ENCODE measurements around the gene ATOH8. TPM values are rescaled to one million over a fixed set of nuclear protein-coding genes. Genes with fewer than 3 reads are reported as not detected.
A peak's percentile ranks its signal among the peaks of the same experiment; 100 is the strongest.

Gene ATOH8
- polyA plus RNA-seq, 1 donor, result 5.1 TPM

- H3K36me3 ChIP-seq (ENCODE audit: control insufficient read depth, insufficient read depth, low read length), result no peaks in the 10 kb centered on the region
- H3K27ac ChIP-seq (ENCODE audit: low read length), result no peak overlapping the region
- WGBS (ENCODE audit: insufficient coverage, low lambda C conversion rate), result no CpG with 5 or more reads among the region's 20 CpGs
- no peak overlapping the region for H3K4me3 ChIP-seq (ENCODE audit: low read length)
- no peaks in the 10 kb centered on the region for H3K27me3 ChIP-seq (ENCODE audit: control insufficient read depth, insufficient read depth, low read length)
- H3K9me3 ChIP-seq (ENCODE audit: control insufficient read depth, low read depth, low read length), result no peaks in the 10 kb centered on the region
- peaks cover 5% of the 10 kb centered on the region for H3K4me1 ChIP-seq (ENCODE audit: control insufficient read depth, insufficient read depth, low read length)
- DNase-seq, result no peak
Observed at GRCh38 chr2:85795331-85796045, 41.7 kb downstream of the ATOH8 start.

- Histone ChIP-seq H3K36me3 (ENCODE audit: control insufficient read depth, insufficient read depth, low read length) (no peaks in the 10 kb centered on the region), H3K27me3 (ENCODE audit: control insufficient read depth, insufficient read depth, low read length) (no peaks in the 10 kb centered on the region), H3K4me1 (ENCODE audit: control insufficient read depth, insufficient read depth, low read length) (peaks cover 5% of the 10 kb centered on the region), H3K4me3 (ENCODE audit: low read length) (no peak overlapping the region), H3K9me3 (ENCODE audit: control insufficient read depth, low read depth, low read length) (no peaks in the 10 kb centered on the region), H3K27ac (ENCODE audit: low read length) (no peak overlapping the region)
- no peak for DNase-seq
- WGBS (ENCODE audit: insufficient coverage, low lambda C conversion rate), result no CpG with 5 or more reads among the region's 6 CpGs
Observed at GRCh38 chr2:85796046-85796340, 42.2 kb downstream of the ATOH8 start.

DNA sequence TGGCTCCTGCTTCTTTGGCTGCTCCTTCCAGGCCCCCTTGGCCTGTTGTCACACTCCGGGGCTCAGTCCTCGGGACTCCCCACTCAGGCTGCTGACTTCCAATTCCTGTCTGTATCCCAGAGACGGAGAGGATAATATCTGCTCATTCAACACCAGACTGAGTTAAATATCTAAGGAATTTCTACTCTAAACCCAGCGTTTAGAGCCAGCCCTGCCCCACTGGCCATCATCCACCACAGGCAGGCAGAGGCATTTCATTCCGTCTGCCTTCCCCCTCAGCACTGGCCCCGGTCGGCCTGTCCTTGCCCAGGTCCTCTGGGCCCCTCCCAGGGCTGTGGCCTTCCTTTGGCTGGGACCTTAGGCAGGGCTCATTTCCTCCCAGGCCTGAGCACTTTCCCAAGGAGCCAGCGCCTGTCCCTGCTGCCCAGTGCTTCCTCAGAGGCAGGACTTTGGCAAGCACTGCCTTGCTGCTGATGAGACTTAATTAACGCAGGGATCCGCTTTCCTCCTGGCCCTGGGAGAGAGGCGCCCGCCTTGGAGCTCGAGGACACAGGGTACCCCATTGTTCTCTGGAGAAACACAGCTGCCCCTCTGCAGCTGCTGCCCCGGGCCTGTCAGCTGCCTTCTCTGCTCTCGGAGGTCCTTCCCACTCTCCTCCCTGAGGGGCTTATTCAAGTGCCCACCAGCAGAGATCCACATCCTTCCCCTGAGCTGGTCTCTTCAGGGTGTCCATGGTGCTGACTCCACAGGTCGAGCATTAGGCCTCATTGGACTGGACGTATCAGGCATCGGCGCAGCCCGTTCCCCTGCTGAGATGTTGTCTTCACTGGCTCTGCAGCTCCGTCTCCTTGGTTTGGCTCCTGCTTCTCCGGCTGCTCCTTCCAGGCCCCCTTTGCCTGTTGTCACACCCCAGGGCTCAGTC, 42.8 kb downstream of the ATOH8 start:
- Histone ChIP-seq H3K27ac (ENCODE audit: low read length) (no peak overlapping the region), H3K4me1 (ENCODE audit: control insufficient read depth, insufficient read depth, low read length) (peaks cover 5% of the 10 kb centered on the region), H3K27me3 (ENCODE audit: control insufficient read depth, insufficient read depth, low read length) (no peaks in the 10 kb centered on the region), H3K36me3 (ENCODE audit: control insufficient read depth, insufficient read depth, low read length) (no peaks in the 10 kb centered on the region), H3K9me3 (ENCODE audit: control insufficient read depth, low read depth, low read length) (no peaks in the 10 kb centered on the region), H3K4me3 (ENCODE audit: low read length) (no peak overlapping the region)
- DNase-seq, result no peak
- WGBS (ENCODE audit: insufficient coverage, low lambda C conversion rate), result no CpG with 5 or more reads among the region's 22 CpGs

GRCh38 chr2:85797263-85797660, 43.5 kb downstream of the ATOH8 start:
- H3K27ac ChIP-seq (ENCODE audit: low read length), result no peak overlapping the region

GRCh38 chr2:85797921-85798320, 44.1 kb downstream of the ATOH8 start:
- H3K4me3 ChIP-seq (ENCODE audit: low read length), result no peak overlapping the region
- DNase-seq, result no peak
- H3K36me3 ChIP-seq (ENCODE audit: control insufficient read depth, insufficient read depth, low read length), result no peaks in the 10 kb centered on the region
- 83% methylated on average over 1 of the region's 6 CpGs for WGBS (ENCODE audit: insufficient coverage, low lambda C conversion rate)
- H3K27me3 ChIP-seq (ENCODE audit: control insufficient read depth, insufficient read depth, low read length), result no peaks in the 10 kb centered on the region
- H3K4me1 ChIP-seq (ENCODE audit: control insufficient read depth, insufficient read depth, low read length), result peaks cover 5% of the 10 kb centered on the region
- H3K27ac ChIP-seq (ENCODE audit: low read length), result no peak overlapping the region
- no peaks in the 10 kb centered on the region for H3K9me3 ChIP-seq (ENCODE audit: control insufficient read depth, low read depth, low read length)

More at GRCh38 chr2:85797263-85797660, 43.5 kb downstream of the ATOH8 start:
- Histone ChIP-seq H3K27me3 (ENCODE audit: control insufficient read depth, insufficient read depth, low read length) (no peaks in the 10 kb centered on the region), H3K36me3 (ENCODE audit: control insufficient read depth, insufficient read depth, low read length) (no peaks in the 10 kb centered on the region), H3K4me1 (ENCODE audit: control insufficient read depth, insufficient read depth, low read length) (peaks cover 5% of the 10 kb centered on the region), H3K9me3 (ENCODE audit: control insufficient read depth, low read depth, low read length) (no peaks in the 10 kb centered on the region), H3K4me3 (ENCODE audit: low read length) (no peak overlapping the region)
- WGBS (ENCODE audit: insufficient coverage, low lambda C conversion rate), result 64% methylated on average over 3 of the region's 13 CpGs
- no peak for DNase-seq

- Histone ChIP-seq H3K4me3 (ENCODE audit: low read length) (no peak overlapping the region), H3K27me3 (ENCODE audit: control insufficient read depth, insufficient read depth, low read length) (no peaks in the 10 kb centered on the region), H3K36me3 (ENCODE audit: control insufficient read depth, insufficient read depth, low read length) (no peaks in the 10 kb centered on the region), H3K27ac (ENCODE audit: low read length) (no peak overlapping the region), H3K9me3 (ENCODE audit: control insufficient read depth, low read depth, low read length) (no peaks in the 10 kb centered on the region), H3K4me1 (ENCODE audit: control insufficient read depth, insufficient read depth, low read length) (peaks cover 5% of the 10 kb centered on the region)
- peak; percentile 38 to 58 for DNase-seq
- WGBS (ENCODE audit: insufficient coverage, low lambda C conversion rate), result no CpG with 5 or more reads among the region's 11 CpGs
Observed at GRCh38 chr2:85799215-85799956, 45.6 kb downstream of the ATOH8 start.

DNA sequence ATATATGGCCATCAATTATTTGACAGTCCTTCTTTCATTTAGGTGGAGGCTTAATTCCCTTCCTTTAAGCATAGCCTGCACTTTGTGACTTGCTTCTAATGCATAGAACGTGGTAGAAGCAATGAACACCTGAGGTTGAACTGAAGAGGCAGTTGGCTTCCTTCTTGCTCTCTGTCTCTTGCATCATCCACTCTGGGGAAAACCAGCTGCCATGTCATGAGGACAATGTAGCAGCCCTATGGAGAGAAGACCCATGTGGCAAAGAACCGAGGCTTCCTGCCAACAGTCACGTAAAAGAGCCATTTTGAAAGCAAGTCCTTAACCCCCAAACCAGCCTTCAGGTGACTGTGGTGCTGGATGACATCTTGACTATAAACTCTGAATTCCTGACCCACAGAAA, 46.8 kb downstream of the ATOH8 start:
- H3K36me3 ChIP-seq (ENCODE audit: control insufficient read depth, insufficient read depth, low read length), result no peaks in the 10 kb centered on the region
- WGBS (ENCODE audit: insufficient coverage, low lambda C conversion rate), result 100% methylated on average over 1 of the region's 3 CpGs

DNA sequence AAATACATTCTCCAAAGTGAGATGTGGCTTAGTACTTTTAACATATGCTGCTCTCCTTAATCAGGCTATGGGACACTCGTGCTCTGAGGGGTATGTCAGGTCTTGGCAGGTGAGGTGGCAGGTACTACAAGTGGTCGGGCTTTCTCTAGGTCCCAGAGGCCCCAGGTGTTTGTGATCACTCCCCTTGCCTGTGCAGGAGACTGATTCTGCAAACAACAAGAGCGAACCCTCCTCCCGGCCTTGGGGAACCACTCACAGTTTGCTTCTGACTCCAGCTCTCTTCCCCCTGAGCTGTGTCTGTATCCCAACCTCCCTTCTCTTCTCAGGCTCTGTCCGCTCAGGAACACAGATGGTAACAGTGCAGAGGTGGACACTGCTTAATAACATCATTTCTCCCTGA, 48.1 kb downstream of the ATOH8 start:
- H3K27ac ChIP-seq (ENCODE audit: low read length), result no peak overlapping the region
- no peak overlapping the region for H3K4me3 ChIP-seq (ENCODE audit: low read length)
- peaks cover 8% of the 10 kb centered on the region for H3K4me1 ChIP-seq (ENCODE audit: control insufficient read depth, insufficient read depth, low read length)
- no CpG with 5 or more reads among the region's 5 CpGs for WGBS (ENCODE audit: insufficient coverage, low lambda C conversion rate)
- H3K27me3 ChIP-seq (ENCODE audit: control insufficient read depth, insufficient read depth, low read length), result no peaks in the 10 kb centered on the region
- H3K36me3 ChIP-seq (ENCODE audit: control insufficient read depth, insufficient read depth, low read length), result no peaks in the 10 kb centered on the region
- DNase-seq, result no peak
- H3K9me3 ChIP-seq (ENCODE audit: control insufficient read depth, low read depth, low read length), result no peaks in the 10 kb centered on the region

More for the DNA sequence above, 46.8 kb downstream of the ATOH8 start:
- no peak for DNase-seq
- H3K27me3 ChIP-seq (ENCODE audit: control insufficient read depth, insufficient read depth, low read length), result no peaks in the 10 kb centered on the region
- H3K27ac ChIP-seq (ENCODE audit: low read length), result no peak overlapping the region
- no peak overlapping the region for H3K4me3 ChIP-seq (ENCODE audit: low read length)
- no peaks in the 10 kb centered on the region for H3K9me3 ChIP-seq (ENCODE audit: control insufficient read depth, low read depth, low read length)
- H3K4me1 ChIP-seq (ENCODE audit: control insufficient read depth, insufficient read depth, low read length), result peaks cover 5% of the 10 kb centered on the region

GRCh38 chr2:85802354-85803103, 48.7 kb downstream of the ATOH8 start:
- Histone ChIP-seq H3K27ac (ENCODE audit: low read length) (no peak overlapping the region), H3K4me1 (ENCODE audit: control insufficient read depth, insufficient read depth, low read length) (peaks cover 8% of the 10 kb centered on the region), H3K27me3 (ENCODE audit: control insufficient read depth, insufficient read depth, low read length) (no peaks in the 10 kb centered on the region), H3K36me3 (ENCODE audit: control insufficient read depth, insufficient read depth, low read length) (no peaks in the 10 kb centered on the region), H3K9me3 (ENCODE audit: control insufficient read depth, low read depth, low read length) (no peaks in the 10 kb centered on the region), H3K4me3 (ENCODE audit: low read length) (no peak overlapping the region)
- no peak for DNase-seq
- no CpG with 5 or more reads among the region's 9 CpGs for WGBS (ENCODE audit: insufficient coverage, low lambda C conversion rate)
